Measurements from ENCODE around the gene PSMD1. TPM values are rescaled to one million over a fixed set of nuclear protein-coding genes. Genes with fewer than 3 reads are reported as not detected.
"Not testable (repeated sequence)": the region's sequence is repeated elsewhere in the genome, so short reads cannot be mapped to it uniquely, and the experiment has no call there.

The PSMD1 gene
- total RNA-seq, 1 donor from 2014 or later: 83.3 TPM

GRCh38 chr2:231177156-231178025 is 120.7 kb downstream of the PSMD1 start:
- H3K4me1 Mint-ChIP-seq: peaks cover 14% of the 10 kb centered on the region
- no peak for DNase-seq (ENCODE audit: low spot score in 2 of 2, unreplicated experiment in 2 of 2)
- TF ChIP-seq CTCF (IDR thresholded peaks at IDR 0.05; ENCODE audit: unreplicated experiment): no peak
- no peak overlapping the region for H3K4me3 Mint-ChIP-seq
- peaks cover 17% of the 10 kb centered on the region for H3K36me3 Mint-ChIP-seq
- no peaks in the 10 kb centered on the region for H3K9me3 Mint-ChIP-seq
- H3K27me3 Mint-ChIP-seq (ENCODE audit: low read depth): no peaks in the 10 kb centered on the region
- peak overlapping the region; percentile 13 for H3K27ac Mint-ChIP-seq

GRCh38 chr2:231178805-231179204 is 122.1 kb downstream of the PSMD1 start:
- H3K27ac Mint-ChIP-seq; DNase-seq (ENCODE audit: low spot score in 2 of 2, unreplicated experiment in 2 of 2); H3K4me3 Mint-ChIP-seq; H3K27me3 Mint-ChIP-seq (ENCODE audit: low read depth); H3K9me3 Mint-ChIP-seq: not testable (repeated sequence)
- Mint-ChIP-seq H3K36me3 (peaks cover 12% of the 10 kb centered on the region), H3K4me1 (peaks cover 10% of the 10 kb centered on the region)

DNA sequence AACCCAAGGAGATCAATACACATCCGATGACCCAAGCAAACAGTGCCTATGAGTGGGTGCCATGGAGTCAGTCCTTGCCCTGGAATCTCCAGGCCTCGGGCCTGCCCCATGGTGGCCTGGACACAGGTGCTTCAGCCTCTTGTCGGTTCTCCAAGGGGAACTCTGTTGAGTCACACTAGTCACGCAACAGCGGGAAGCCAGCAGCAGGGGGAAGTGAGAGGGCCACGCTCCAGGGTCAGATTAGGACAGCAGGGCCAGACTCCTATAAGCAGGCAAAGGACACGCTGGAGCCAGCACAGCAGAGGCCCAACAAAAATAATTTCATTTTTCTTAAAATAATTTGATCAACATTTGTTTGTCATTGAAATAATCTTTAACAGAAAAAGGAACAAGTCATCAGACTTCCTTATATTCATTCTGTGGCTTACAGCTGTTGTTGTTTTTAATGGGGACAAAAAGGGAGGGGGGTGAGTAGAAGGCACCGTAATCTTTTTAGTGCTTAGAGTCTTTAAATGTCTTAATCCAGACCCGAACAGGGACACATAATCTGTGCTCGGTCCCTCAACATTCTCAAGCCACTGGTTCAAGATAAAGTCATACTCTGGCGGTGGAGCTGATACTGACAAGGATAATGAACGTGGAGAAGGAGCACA is 125.3 kb downstream of the PSMD1 start:
- no peak for TF ChIP-seq CTCF (IDR thresholded peaks at IDR 0.05; ENCODE audit: unreplicated experiment)
- Mint-ChIP-seq H3K36me3 (peaks cover 3% of the 10 kb centered on the region), H3K27ac (no peak overlapping the region), H3K4me3 (no peak overlapping the region), H3K9me3 (no peaks in the 10 kb centered on the region), H3K4me1 (peaks cover 4% of the 10 kb centered on the region), H3K27me3 (ENCODE audit: low read depth) (no peaks in the 10 kb centered on the region)
- DNase-seq (ENCODE audit: low spot score in 2 of 2, unreplicated experiment in 2 of 2): no peak

DNA sequence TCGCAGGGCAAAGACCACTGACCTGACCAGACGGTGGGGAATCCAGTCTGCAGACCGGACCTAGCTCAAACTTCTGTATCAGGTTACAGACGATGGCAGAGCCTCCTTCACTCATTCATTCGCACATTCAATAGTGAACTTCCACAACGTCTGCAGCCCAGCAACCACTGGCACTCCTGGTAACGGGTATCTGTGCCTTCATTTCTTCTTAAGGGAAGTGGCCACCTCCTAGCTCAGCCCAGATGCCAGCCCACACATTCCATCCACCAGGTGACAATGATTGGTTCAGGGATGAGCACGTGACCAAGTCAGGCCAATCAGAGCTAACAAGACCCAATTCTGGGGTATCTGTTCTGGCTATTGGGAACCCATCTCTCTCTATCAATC is 125.8 kb downstream of the PSMD1 start:
- Mint-ChIP-seq H3K27ac (no peak overlapping the region), H3K4me1 (peaks cover 5% of the 10 kb centered on the region), H3K9me3 (no peaks in the 10 kb centered on the region), H3K27me3 (ENCODE audit: low read depth) (no peaks in the 10 kb centered on the region), H3K4me3 (no peak overlapping the region), H3K36me3 (no peaks in the 10 kb centered on the region)
- no peak for DNase-seq (ENCODE audit: low spot score in 2 of 2, unreplicated experiment in 2 of 2)
- TF ChIP-seq CTCF (IDR thresholded peaks at IDR 0.05; ENCODE audit: unreplicated experiment): no peak

DNA sequence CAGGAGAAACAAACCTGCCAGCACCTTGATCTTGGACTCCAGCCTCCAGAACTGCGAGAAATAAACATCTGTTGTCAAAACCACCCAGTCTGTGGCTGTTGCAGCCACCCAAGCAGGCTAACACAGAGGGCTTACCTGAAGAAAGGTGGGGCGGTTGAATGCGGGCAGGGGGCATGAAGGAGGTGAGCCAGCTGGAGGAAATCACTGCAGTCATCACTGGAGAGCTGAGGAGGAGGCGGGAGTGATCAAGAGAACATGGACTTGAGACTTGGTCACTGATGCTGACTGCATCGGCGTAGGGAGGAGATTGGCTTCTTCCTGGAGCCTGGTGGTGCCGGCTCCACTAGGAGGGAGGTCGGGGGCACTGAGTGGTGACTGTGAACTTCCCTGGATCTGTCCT is 127.2 kb downstream of the PSMD1 start:
- Mint-ChIP-seq H3K9me3 (no peaks in the 10 kb centered on the region), H3K27ac (no peak overlapping the region), H3K4me3 (no peak overlapping the region), H3K27me3 (ENCODE audit: low read depth) (no peaks in the 10 kb centered on the region), H3K36me3 (no peaks in the 10 kb centered on the region), H3K4me1 (peaks cover 8% of the 10 kb centered on the region)
- DNase-seq (ENCODE audit: low spot score in 2 of 2, unreplicated experiment in 2 of 2): no peak
- TF ChIP-seq CTCF (IDR thresholded peaks at IDR 0.05; ENCODE audit: unreplicated experiment): no peak

GRCh38 chr2:231184319-231184718 is 127.7 kb downstream of the PSMD1 start:
- TF ChIP-seq CTCF (IDR thresholded peaks at IDR 0.05; ENCODE audit: unreplicated experiment): no peak
- no peak for DNase-seq (ENCODE audit: low spot score in 2 of 2, unreplicated experiment in 2 of 2)
- Mint-ChIP-seq H3K36me3 (no peaks in the 10 kb centered on the region), H3K9me3 (no peaks in the 10 kb centered on the region), H3K4me1 (peaks cover 10% of the 10 kb centered on the region), H3K27me3 (ENCODE audit: low read depth) (peaks cover 2% of the 10 kb centered on the region), H3K4me3 (no peak overlapping the region), H3K27ac (no peak overlapping the region)
